ENCODE data around the gene PRKCE. TPM values are rescaled to one million over a fixed set of nuclear protein-coding genes. Genes with fewer than 3 reads are reported as not detected.
"Not testable (repeated sequence)": the region's sequence is repeated elsewhere in the genome, so short reads cannot be mapped to it uniquely, and the experiment has no call there.

Gene PRKCE
- total and polyA plus RNA-seq, 11 donors = 4.1 to 22.3 (median 16.2) TPM

DNA sequence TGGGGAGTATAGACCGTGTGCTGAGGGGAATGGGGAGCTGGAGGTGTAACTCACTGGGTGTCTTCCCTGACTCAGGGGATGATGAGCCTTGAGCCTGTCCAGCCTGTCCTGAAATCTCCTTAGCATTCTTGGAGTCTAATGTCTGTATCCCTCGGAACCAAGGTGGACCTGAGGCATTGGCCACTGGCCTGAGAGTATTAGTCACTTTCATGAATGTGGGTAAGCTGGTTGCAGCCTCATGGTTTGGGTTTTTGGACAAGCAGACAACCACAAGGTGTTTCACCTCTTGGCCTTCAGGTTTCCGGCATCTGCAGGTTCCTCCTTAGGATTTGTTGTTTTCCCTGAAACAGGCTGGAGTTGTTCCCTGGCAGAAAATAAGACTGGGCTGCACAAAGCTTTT lies 63.2 kb downstream of the PRKCE start:
- Histone ChIP-seq H3K9me3 (no peaks in the 10 kb centered on the region), H3K36me3 (no peaks in the 10 kb centered on the region), H3K4me3 (no peak overlapping the region), H3K4me1 (peaks cover 0 to 17% (median 2%) of the 10 kb centered on the region in 12 donors), H3K27me3 (no peaks in the 10 kb centered on the region), H3K27ac (no peak overlapping the region)
- TF ChIP-seq POLR2A (IDR thresholded peaks at IDR 0.05) = no peak
- TF ChIP-seq, protein P1, sequence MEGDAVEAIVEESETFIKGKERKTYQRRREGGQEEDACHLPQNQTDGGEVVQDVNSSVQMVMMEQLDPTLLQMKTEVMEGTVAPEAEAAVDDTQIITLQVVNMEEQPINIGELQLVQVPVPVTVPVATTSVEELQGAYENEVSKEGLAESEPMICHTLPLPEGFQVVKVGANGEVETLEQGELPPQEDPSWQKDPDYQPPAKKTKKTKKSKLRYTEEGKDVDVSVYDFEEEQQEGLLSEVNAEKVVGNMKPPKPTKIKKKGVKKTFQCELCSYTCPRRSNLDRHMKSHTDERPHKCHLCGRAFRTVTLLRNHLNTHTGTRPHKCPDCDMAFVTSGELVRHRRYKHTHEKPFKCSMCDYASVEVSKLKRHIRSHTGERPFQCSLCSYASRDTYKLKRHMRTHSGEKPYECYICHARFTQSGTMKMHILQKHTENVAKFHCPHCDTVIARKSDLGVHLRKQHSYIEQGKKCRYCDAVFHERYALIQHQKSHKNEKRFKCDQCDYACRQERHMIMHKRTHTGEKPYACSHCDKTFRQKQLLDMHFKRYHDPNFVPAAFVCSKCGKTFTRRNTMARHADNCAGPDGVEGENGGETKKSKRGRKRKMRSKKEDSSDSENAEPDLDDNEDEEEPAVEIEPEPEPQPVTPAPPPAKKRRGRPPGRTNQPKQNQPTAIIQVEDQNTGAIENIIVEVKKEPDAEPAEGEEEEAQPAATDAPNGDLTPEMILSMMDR (IDR thresholded peaks at IDR 0.05) = no peak
- DNase-seq (no peak), ATAC-seq (no peak)
- intact Hi-C loops (cut with DNase I) = loop anchor here in 1 of 10 donors (5.0 kb wide), 1 partner anchor 62 kb away; the partner anchor contains the start of gene PRKCE
- WGBS, 4 donors = 90 to 98% (median 94%) methylated on average over 3 of the region's 3 CpGs

DNA sequence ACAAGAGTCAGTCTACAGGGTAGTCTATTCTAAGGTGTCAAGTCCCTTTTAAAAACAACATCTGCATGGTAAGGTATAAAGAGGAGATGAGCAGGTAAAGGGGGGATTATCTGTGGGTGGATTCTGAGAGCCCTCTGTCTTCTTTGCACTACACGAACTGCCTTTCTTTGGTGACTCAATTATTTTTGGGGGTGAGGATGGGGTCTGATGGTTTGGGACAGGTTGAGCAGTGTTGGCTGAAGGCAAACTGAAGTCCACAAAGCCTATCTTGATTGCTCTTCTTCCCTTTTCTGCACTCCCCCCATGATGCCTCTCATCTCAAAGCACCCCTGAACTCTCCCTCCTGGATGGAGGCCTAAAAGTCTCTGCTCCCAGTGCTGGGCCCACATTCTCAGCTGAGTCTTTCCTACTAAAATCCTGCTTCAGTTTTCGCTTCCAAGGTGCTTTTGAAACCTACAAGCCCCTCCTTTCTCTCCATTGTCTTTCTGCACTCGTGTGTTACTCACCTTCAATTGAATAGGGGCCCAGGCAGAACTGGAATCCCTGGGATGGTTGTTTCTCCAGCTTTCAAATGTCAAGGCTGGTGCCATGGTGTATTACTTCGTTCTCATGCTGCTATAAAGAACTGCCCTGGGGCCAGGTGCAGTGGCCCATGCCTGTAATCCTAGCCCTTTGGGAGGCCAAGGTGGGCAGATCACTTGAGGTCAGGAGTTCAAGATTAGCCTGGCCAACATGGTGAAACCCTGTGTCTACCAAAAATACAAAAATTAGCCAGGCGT lies 64.3 kb downstream of the PRKCE start:
- ATAC-seq (no peak), DNase-seq (no peak)
- intact Hi-C loops (cut with DNase I) = no loop called here
- peaks cover 0 to 25% (median 1%) of the 10 kb centered on the region in 12 donors for H3K4me1 ChIP-seq
- H3K4me3 ChIP-seq = no peak overlapping the region
- H3K27ac ChIP-seq = no peak overlapping the region
- H3K36me3 ChIP-seq = no peaks in the 10 kb centered on the region
- H3K27me3 ChIP-seq = no peaks in the 10 kb centered on the region
- H3K9me3 ChIP-seq = no peaks in the 10 kb centered on the region
- WGBS, 4 donors = 92 to 98% (median 96%) methylated on average over 5 of the region's 5 CpGs
- TF ChIP-seq POLR2A (IDR thresholded peaks at IDR 0.05) = no peak
- TF ChIP-seq, protein P1 (IDR thresholded peaks at IDR 0.05) = no peak

DNA sequence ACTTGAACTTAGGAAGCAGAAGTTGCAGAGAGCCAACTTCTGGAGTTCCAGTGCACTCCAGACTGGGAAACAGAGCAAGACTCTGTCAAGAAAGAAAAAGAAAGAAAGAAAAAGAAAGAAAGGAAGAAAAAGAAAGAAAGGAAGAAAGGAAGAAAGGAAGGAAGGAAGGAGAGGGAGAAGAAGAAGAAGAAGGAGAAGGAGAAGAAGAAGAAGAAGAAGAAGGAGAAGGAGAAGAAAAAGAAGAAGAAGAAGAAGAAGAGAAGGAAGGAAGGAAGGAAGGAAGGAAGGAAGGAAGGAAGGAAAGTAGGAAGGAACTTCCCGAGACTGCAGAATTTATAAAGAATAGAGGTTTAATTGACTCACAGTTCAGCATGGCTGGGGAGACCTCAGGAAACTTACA lies 65.0 kb downstream of the PRKCE start:
- H3K27me3 ChIP-seq; H3K4me3 ChIP-seq; intact Hi-C loops (cut with DNase I); ATAC-seq; H3K27ac ChIP-seq; H3K36me3 ChIP-seq; DNase-seq; H3K9me3 ChIP-seq: not testable (repeated sequence)
- peaks cover 0 to 25% (median 1%) of the 10 kb centered on the region in 12 donors for H3K4me1 ChIP-seq
- 61 to 82% (median 75%) methylated on average over 1 of the region's 1 CpG for WGBS, 4 donors

DNA sequence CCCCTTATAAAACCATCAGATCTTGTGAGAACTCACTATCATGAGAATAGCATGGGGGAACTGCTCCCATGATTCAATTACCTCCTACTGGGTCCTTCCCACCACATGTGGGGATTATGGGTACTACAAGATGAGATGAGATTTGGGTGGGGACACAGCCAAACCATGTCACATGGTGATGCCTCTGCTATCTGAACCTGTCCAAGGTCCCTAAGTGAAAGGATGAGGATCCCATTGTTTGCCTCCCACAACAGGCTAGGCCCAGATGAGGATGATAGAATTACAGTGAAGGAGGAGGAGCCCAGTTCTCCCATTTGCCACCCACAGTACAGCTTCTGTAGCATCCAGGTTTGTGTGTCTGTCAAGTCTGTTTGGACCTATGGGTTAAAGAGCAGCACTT lies 65.4 kb downstream of the PRKCE start:
- no peak for ATAC-seq
- no peak for TF ChIP-seq POLR2A (IDR thresholded peaks at IDR 0.05)
- TF ChIP-seq, protein P1 (IDR thresholded peaks at IDR 0.05) = no peak
- intact Hi-C loops (cut with DNase I) = no loop called here
- no peak for DNase-seq
- H3K9me3 ChIP-seq = no peaks in the 10 kb centered on the region
- peaks cover 0 to 25% (median 1%) of the 10 kb centered on the region in 12 donors for H3K4me1 ChIP-seq
- no peak overlapping the region for H3K4me3 ChIP-seq
- H3K36me3 ChIP-seq = no peaks in the 10 kb centered on the region
- no peak overlapping the region for H3K27ac ChIP-seq
- no peaks in the 10 kb centered on the region for H3K27me3 ChIP-seq
